ENCODE results near the gene PSD2. TPM values are rescaled to one million over a fixed set of nuclear protein-coding genes. Genes with fewer than 3 reads are reported as not detected.

PSD2 gene
- total and polyA plus RNA-seq, 2 experiments from 2014 or later: 0.08 to 0.10 TPM

DNA sequence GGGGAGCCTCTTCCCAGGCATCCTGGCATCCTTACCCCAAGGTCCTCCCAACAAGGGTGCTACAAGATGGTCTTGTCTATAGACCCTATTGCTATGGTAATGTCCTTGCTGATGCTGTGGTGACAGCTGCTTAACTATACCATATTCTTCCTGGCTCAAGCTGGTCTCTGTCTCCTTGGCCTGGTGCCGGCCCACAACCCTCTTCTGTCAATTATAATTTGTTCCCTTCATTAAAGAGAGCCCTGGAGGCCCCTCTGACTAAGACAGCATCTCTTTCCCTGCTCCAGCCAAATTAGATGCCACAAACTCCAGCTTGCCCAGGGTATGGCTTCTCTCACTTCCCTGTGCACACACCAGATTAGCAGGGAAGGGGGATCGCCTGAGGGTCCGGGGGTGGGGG, 86.7 kb downstream of the PSD2 start (continued):
- TF ChIP-seq, protein P1, sequence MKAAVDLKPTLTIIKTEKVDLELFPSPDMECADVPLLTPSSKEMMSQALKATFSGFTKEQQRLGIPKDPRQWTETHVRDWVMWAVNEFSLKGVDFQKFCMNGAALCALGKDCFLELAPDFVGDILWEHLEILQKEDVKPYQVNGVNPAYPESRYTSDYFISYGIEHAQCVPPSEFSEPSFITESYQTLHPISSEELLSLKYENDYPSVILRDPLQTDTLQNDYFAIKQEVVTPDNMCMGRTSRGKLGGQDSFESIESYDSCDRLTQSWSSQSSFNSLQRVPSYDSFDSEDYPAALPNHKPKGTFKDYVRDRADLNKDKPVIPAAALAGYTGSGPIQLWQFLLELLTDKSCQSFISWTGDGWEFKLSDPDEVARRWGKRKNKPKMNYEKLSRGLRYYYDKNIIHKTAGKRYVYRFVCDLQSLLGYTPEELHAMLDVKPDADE (IDR thresholded peaks at IDR 0.05): no peak
- TF ChIP-seq STAT1 (IDR thresholded peaks at IDR 0.05; ENCODE audit: unreplicated experiment): no peak
- TF ChIP-seq, protein P2, sequence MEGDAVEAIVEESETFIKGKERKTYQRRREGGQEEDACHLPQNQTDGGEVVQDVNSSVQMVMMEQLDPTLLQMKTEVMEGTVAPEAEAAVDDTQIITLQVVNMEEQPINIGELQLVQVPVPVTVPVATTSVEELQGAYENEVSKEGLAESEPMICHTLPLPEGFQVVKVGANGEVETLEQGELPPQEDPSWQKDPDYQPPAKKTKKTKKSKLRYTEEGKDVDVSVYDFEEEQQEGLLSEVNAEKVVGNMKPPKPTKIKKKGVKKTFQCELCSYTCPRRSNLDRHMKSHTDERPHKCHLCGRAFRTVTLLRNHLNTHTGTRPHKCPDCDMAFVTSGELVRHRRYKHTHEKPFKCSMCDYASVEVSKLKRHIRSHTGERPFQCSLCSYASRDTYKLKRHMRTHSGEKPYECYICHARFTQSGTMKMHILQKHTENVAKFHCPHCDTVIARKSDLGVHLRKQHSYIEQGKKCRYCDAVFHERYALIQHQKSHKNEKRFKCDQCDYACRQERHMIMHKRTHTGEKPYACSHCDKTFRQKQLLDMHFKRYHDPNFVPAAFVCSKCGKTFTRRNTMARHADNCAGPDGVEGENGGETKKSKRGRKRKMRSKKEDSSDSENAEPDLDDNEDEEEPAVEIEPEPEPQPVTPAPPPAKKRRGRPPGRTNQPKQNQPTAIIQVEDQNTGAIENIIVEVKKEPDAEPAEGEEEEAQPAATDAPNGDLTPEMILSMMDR (conservative IDR thresholded peaks at IDR 0.05; ENCODE audit: low read depth in 2 of 2): no peak
- no peak for TF ChIP-seq NANOG (IDR thresholded peaks at IDR 0.05; ENCODE audit: borderline replicate concordance)

DNA sequence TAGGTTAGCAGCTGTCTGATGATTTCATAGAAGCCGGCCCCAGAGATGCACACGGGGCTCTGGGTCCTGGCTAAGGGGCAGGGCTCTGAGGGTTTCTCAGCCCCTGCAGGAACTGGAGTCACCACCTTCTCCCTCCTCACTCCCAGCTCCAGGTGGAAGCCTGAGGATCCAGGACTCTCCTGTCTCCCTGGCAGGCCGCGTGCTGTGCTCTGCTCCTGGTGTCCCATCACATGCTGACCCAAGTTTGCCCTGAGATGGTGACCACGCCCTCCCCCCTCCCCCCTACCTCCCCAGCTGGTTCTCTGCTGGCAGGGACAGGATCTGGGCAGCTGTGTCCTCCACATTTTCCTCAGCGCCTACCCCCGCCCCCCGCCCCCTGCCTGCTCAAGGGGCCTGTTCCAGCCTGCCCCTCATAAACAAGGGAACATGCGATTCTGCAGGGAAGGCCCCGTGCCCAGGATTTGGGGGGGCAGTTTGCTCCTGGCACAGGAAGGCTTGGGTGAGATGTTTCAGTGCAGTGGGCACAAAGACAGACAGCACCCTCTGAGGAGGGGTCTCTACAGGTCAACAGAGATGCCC, 87.4 kb downstream of the PSD2 start:
- H3K79me2 ChIP-seq (replicated peaks; ENCODE audit: insufficient read depth): no peaks in the 10 kb centered on the region
- DNase-seq (ENCODE audit: low spot score) (no peak), ATAC-seq (peak; percentile 17; the same call in 1 of the 3 replicates)
- no peaks in the 10 kb centered on the region for H3K27me3 ChIP-seq (ENCODE audit: insufficient read depth)
- TF ChIP-seq EZH2phosphoT487 (IDR thresholded peaks at IDR 0.05; ENCODE audit: unreplicated experiment): no peak
- no peak for TF ChIP-seq ZNF114 (CRISPR knock-in tag; IDR thresholded peaks at IDR 0.05)
- TF ChIP-seq STAT1 (IDR thresholded peaks at IDR 0.05; ENCODE audit: unreplicated experiment): no peak
- TF ChIP-seq, protein P2 (conservative IDR thresholded peaks at IDR 0.05; ENCODE audit: low read depth in 2 of 2): no peak
- no peak overlapping the region for H3K4me3 Mint-ChIP-seq
- no peak overlapping the region for H3K27ac Mint-ChIP-seq
- no peaks in the 10 kb centered on the region for H3K36me3 ChIP-seq (ENCODE audit: insufficient read depth)
- H2AFZ ChIP-seq: no peak overlapping the region
- H3K4me3 ChIP-seq: no peak overlapping the region
- H3K4me1 Mint-ChIP-seq: peaks cover 5% of the 10 kb centered on the region; the same call in 1 of the 3 replicates
- H3K9me2 ChIP-seq (ENCODE audit: insufficient read depth): no peaks in the 10 kb centered on the region
- no peaks in the 10 kb centered on the region for H3K4me1 ChIP-seq (ENCODE audit: insufficient read depth)
- no peaks in the 10 kb centered on the region for H3K9me3 Mint-ChIP-seq
- peaks cover 15% of the 10 kb centered on the region for H3K27me3 Mint-ChIP-seq (ENCODE audit: insufficient read depth, low read depth, poor library complexity)
- no peaks in the 10 kb centered on the region for H3K36me3 Mint-ChIP-seq (ENCODE audit: low read depth)
- no peaks in the 10 kb centered on the region for H3F3A ChIP-seq (replicated peaks; ENCODE audit: low read depth)
- no peaks in the 10 kb centered on the region for H4K20me1 ChIP-seq (replicated peaks; ENCODE audit: insufficient read depth)
- H3K27ac ChIP-seq (ENCODE audit: low read depth): no peak overlapping the region
- H3K4me2 ChIP-seq: no peak overlapping the region

DNA sequence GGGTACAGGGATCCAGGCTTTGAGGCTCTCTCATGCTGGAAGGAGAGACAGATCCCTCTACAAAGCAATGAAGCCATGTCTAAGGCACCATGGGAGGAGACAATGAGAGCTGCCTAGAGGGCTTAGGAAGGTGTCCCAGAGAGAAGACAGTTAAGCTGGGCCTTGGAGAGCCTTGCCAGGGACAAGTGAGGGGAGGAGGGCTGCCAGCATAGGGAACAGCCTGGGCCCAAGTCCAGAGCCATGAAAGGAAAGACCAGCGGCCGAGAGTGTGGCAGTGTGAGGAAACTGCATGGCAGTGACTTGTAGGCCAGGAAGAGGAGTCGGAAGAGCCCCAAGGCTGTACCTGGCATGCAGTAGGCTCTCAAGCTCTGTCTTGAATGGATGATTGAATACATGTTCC, 88.5 kb downstream of the PSD2 start:
- no peak overlapping the region for H3K27ac ChIP-seq (ENCODE audit: low read depth)
- no peak overlapping the region for H3K4me3 Mint-ChIP-seq
- no peaks in the 10 kb centered on the region for H3K9me3 Mint-ChIP-seq
- no peaks in the 10 kb centered on the region for H3K27me3 ChIP-seq (ENCODE audit: insufficient read depth)
- H2AFZ ChIP-seq: no peak overlapping the region
- DNase-seq (ENCODE audit: low spot score): no peak
- H4K20me1 ChIP-seq (replicated peaks; ENCODE audit: insufficient read depth): no peaks in the 10 kb centered on the region
- no peak overlapping the region for H3K4me2 ChIP-seq
- peaks cover 17% of the 10 kb centered on the region for H3K27me3 Mint-ChIP-seq (ENCODE audit: insufficient read depth, low read depth, poor library complexity)
- no peaks in the 10 kb centered on the region for H3K36me3 Mint-ChIP-seq (ENCODE audit: low read depth)
- H3K4me1 Mint-ChIP-seq: peaks cover 5% of the 10 kb centered on the region; the same call in 1 of the 3 replicates
- H3K36me3 ChIP-seq (ENCODE audit: insufficient read depth): no peaks in the 10 kb centered on the region
- no peaks in the 10 kb centered on the region for H3K9me2 ChIP-seq (ENCODE audit: insufficient read depth)
- no peaks in the 10 kb centered on the region for H3F3A ChIP-seq (replicated peaks; ENCODE audit: low read depth)
- ATAC-seq: no peak
- H3K4me3 ChIP-seq: no peak overlapping the region
- no peaks in the 10 kb centered on the region for H3K4me1 ChIP-seq (ENCODE audit: insufficient read depth)
- no peaks in the 10 kb centered on the region for H3K79me2 ChIP-seq (replicated peaks; ENCODE audit: insufficient read depth)
- no peak overlapping the region for H3K27ac Mint-ChIP-seq
- no peak for TF ChIP-seq POLR2AphosphoS5 (IDR thresholded peaks at IDR 0.05; ENCODE audit: low read depth)
- TF ChIP-seq, protein P2 (conservative IDR thresholded peaks at IDR 0.05; ENCODE audit: low read depth in 2 of 2): no peak
- no peak for TF ChIP-seq JUNB (IDR thresholded peaks at IDR 0.05; ENCODE audit: unreplicated experiment)
- TF ChIP-seq ZNF114 (CRISPR knock-in tag; IDR thresholded peaks at IDR 0.05): no peak
